A549 (cell line): ENCODE measurements around the gene LAMC3. TPM values are rescaled to one million over a fixed set of nuclear protein-coding genes. Genes with fewer than 3 reads are reported as not detected.

Experiments used
- ATAC-seq, 2 experiments: fragments of 200-7000 bp in 1 of 2; fragments of >200 bp in 1 of 2; cut with Nextera tagmentation in 1 of 2; cut with Tn5 transposase in 1 of 2; 3 replicates each; pipeline versions ENCODE4 v1.8.0 to v1.9.1; 2018 to 2020; ENCODE audit warnings: mild to moderate bottlenecking in 1 of 2, moderate library complexity in 1 of 2
- CTCF ChIA-PET: fragments of 300-600 bp; sonication (Branson Sonifier 250); formaldehyde crosslinking; extraction: SDS; loops from one replicate; lab custom pipeline; 2021; ENCODE audit warnings: antibody characterized with exemption, inconsistent platforms; lab: Yijun Ruan, JAX
- POLR2A ChIA-PET: fragments of 350-600 bp; formaldehyde crosslinking; extraction: SDS; loops from one replicate; lab custom pipeline; 2021; ENCODE audit warnings: antibody characterized with exemption, inconsistent platforms; lab: Yijun Ruan, JAX
- DNase-seq, 2 experiments: peaks; one replicate each; pipeline versions ENCODE4 v3.0.0 to v3.0.0-alpha.2; 2011 to 2016; ENCODE audit warnings: low read depth in 1 of 2, low spot score in 1 of 2
- FAIRE-seq: peaks from 2 replicates; lab custom pipeline; 2011; peaks lifted over from hg19 to GRCh38; lab: Jason Lieb, UNC
- H3K27ac ChIP-seq, 2 experiments: fragments of >200 bp; sonication (Bioruptor Twin); formaldehyde crosslinking; 3 replicates each; pipeline ENCODE4 v1.5.1; 2016 to 2017
- H3K4me1 ChIP-seq: fragments of >200 bp; sonication (Bioruptor Twin); formaldehyde crosslinking; 3 replicates; pipeline ENCODE4 v1.6.1; 2016
- H3K4me2 ChIP-seq: fragments of >200 bp; sonication (Bioruptor Twin); formaldehyde crosslinking; 3 replicates; pipeline ENCODE4 v1.6.1; 2016
- H3K4me3 ChIP-seq: fragments of >200 bp; sonication (Bioruptor Twin); formaldehyde crosslinking; 3 replicates; pipeline ENCODE4 v1.5.1; 2016
- H3K9me3 ChIP-seq: fragments of >200 bp; sonication (Bioruptor Twin); formaldehyde crosslinking; 3 replicates; pipeline ENCODE4 v1.6.1; 2016
- ATOH8 ChIP-seq: fragments of 250-450 bp; sonication (Bioruptor Pico); IDR thresholded peaks from 2 replicates; pipeline ENCODE4 v1.5.0; 2020; ENCODE audit warnings: low read depth, mild to moderate bottlenecking, moderate library complexity
- BHLHE40 ChIP-seq: IDR thresholded peaks from 2 replicates; pipeline ENCODE4 v1.6.1; 2012; ENCODE audit warnings: low read depth, low read length, inconsistent platforms
- CBX8 ChIP-seq: fragments of 200-600 bp; sonication (generic); IDR thresholded peaks from 2 replicates; pipeline ENCODE4 v1.6.1; 2016
- CEBPB ChIP-seq, 2 experiments: fragments of >200 bp in 1 of 2; sonication (Bioruptor Twin) in 1 of 2; formaldehyde crosslinking in 1 of 2; IDR thresholded peaks; 2 replicates each; pipeline ENCODE4 v1.6.1; 2012 to 2016
- CTCF ChIP-seq: fragments of >200 bp; sonication (Bioruptor Twin); formaldehyde crosslinking; IDR thresholded peaks from 3 replicates; pipeline ENCODE4 v1.5.1; 2016
- EHMT2 ChIP-seq: fragments of 200-600 bp; sonication (generic); IDR thresholded peaks from 2 replicates; pipeline ENCODE4 v1.6.1; 2016; ENCODE audit warnings: antibody characterized with exemption, low read depth, mild to moderate bottlenecking, moderate library complexity
- ELK1 ChIP-seq: fragments of 150-350 bp; IDR thresholded peaks from 2 replicates; pipeline ENCODE4 v1.6.1; 2014; ENCODE audit warnings: low read depth, mild to moderate bottlenecking, low read length
- ESRRA ChIP-seq: fragments of 150-350 bp; IDR thresholded peaks from 2 replicates; pipeline ENCODE4 v1.6.1; 2014; ENCODE audit warnings: mild to moderate bottlenecking, low read length, borderline replicate concordance
- FOSB ChIP-seq: fragments of 250-450 bp; sonication (Bioruptor Pico); IDR thresholded peaks from 2 replicates; pipeline ENCODE4 v1.5.0; 2020; ENCODE audit warnings: mild to moderate bottlenecking, moderate library complexity
- FOXS1 ChIP-seq: fragments of 250-450 bp; sonication (Bioruptor Pico); IDR thresholded peaks from 2 replicates; pipeline ENCODE4 v1.5.0; 2020; ENCODE audit warnings: mild to moderate bottlenecking, moderate library complexity
- GATA3 ChIP-seq: IDR thresholded peaks from 2 replicates; pipeline ENCODE4 v1.6.1; 2012; ENCODE audit warnings: borderline replicate concordance
- HES2 ChIP-seq: fragments of >200 bp; sonication (Bioruptor Twin); formaldehyde crosslinking; IDR thresholded peaks from 2 replicates; pipeline ENCODE4 v1.6.1; 2016
- HOXA7 ChIP-seq: fragments of 250-450 bp; sonication (Bioruptor Pico); IDR thresholded peaks from 2 replicates; pipeline ENCODE4 v1.5.0; 2020; ENCODE audit warnings: mild to moderate bottlenecking, moderate library complexity
- HOXB13 ChIP-seq: fragments of 250-450 bp; sonication (Bioruptor Pico); IDR thresholded peaks from 2 replicates; pipeline ENCODE4 v1.5.0; 2020; ENCODE audit warnings: low read depth, mild to moderate bottlenecking, moderate library complexity
- HOXB5 ChIP-seq: fragments of 250-450 bp; sonication (Bioruptor Pico); IDR thresholded peaks from 2 replicates; pipeline ENCODE4 v1.5.0; 2020; ENCODE audit warnings: mild to moderate bottlenecking, moderate library complexity
- JUN ChIP-seq, 2 experiments: fragments of >200 bp; sonication (Bioruptor Twin); formaldehyde crosslinking; IDR thresholded peaks; 2 replicates in 1 of 2; 3 replicates in 1 of 2; pipeline ENCODE4 v1.6.1; 2016 to 2017
- JUNB ChIP-seq: fragments of >200 bp; sonication (Bioruptor Twin); formaldehyde crosslinking; IDR thresholded peaks from 2 replicates; pipeline ENCODE4 v1.6.1; 2016
- KDM1A ChIP-seq: fragments of 200-600 bp; sonication (generic); IDR thresholded peaks from 2 replicates; pipeline ENCODE4 v1.6.1; 2016; ENCODE audit warnings: low read depth, mild to moderate bottlenecking
- KDM5A ChIP-seq: fragments of 200-600 bp; sonication (generic); IDR thresholded peaks from 2 replicates; pipeline ENCODE4 v1.6.1; 2016; ENCODE audit warnings: antibody characterized with exemption, mild to moderate bottlenecking
- MAZ ChIP-seq: fragments of 150-350 bp; IDR thresholded peaks from 2 replicates; pipeline ENCODE4 v1.6.1; 2014; ENCODE audit warnings: antibody characterized with exemption, low read depth, low read length, borderline replicate concordance
- MYC ChIP-seq: IDR thresholded peaks from 2 replicates; pipeline ENCODE4 v1.6.1; 2012; ENCODE audit warnings: mild to moderate bottlenecking, inconsistent platforms, low read length, improper control_type of control experiment, borderline replicate concordance
- NPAS2 ChIP-seq: fragments of 250-450 bp; sonication (Bioruptor Pico); IDR thresholded peaks from 2 replicates; pipeline ENCODE4 v1.8.0; 2022; ENCODE audit warnings: mild to moderate bottlenecking, moderate library complexity, borderline replicate concordance
- PHF8 ChIP-seq: fragments of 200-600 bp; sonication (generic); IDR thresholded peaks from 2 replicates; pipeline ENCODE4 v1.6.1; 2016; ENCODE audit warnings: low read depth, mild to moderate bottlenecking, antibody characterized with exemption, moderate library complexity, borderline replicate concordance
- POLR2A ChIP-seq: IDR thresholded peaks from 2 replicates; pipeline ENCODE4 v1.6.1; 2012; ENCODE audit warnings: mild to moderate bottlenecking, low read length
- POLR2AphosphoS2 ChIP-seq: conservative IDR thresholded peaks from 2 replicates; pipeline ENCODE4 v1.6.1; 2012; ENCODE audit warnings: low read length, improper control_type of control experiment, inconsistent platforms
- RAD21 ChIP-seq, 2 experiments: fragments of >200 bp in 1 of 2; sonication (Bioruptor Twin) in 1 of 2; formaldehyde crosslinking in 1 of 2; IDR thresholded peaks in 1 of 2; conservative IDR thresholded peaks in 1 of 2; 2 replicates in 1 of 2; 3 replicates in 1 of 2; pipeline ENCODE4 v1.6.1; 2012 to 2018; ENCODE audit warnings: inconsistent platforms in 1 of 2
- RNF2 ChIP-seq: fragments of 200-600 bp; sonication (generic); IDR thresholded peaks from 2 replicates; pipeline ENCODE4 v1.6.1; 2016; ENCODE audit warnings: low read depth, mild to moderate bottlenecking, antibody characterized with exemption, moderate library complexity, borderline replicate concordance
- SREBF2 ChIP-seq: fragments of 450-650 bp; IDR thresholded peaks from 2 replicates; pipeline ENCODE4 v1.6.1; 2014; ENCODE audit warnings: mild to moderate bottlenecking, moderate library complexity
- TFCP2L1 ChIP-seq: fragments of 250-450 bp; sonication (Bioruptor Pico); IDR thresholded peaks from 2 replicates; pipeline ENCODE4 v1.5.0; 2021; ENCODE audit warnings: mild to moderate bottlenecking
- TP53 ChIP-seq: fragments of 250-450 bp; sonication (Bioruptor Pico); IDR thresholded peaks from 2 replicates; pipeline ENCODE4 v1.5.0; 2021; ENCODE audit warnings: mild to moderate bottlenecking, moderate library complexity
- USF2 ChIP-seq: fragments of 450-650 bp; IDR thresholded peaks from 2 replicates; pipeline ENCODE4 v1.6.1; 2014; ENCODE audit warnings: antibody characterized with exemption
- ZC3H11A ChIP-seq: fragments of 450-650 bp; IDR thresholded peaks from 2 replicates; pipeline ENCODE4 v1.6.1; 2014; ENCODE audit warnings: antibody characterized with exemption, mild to moderate bottlenecking
- ZSCAN20 ChIP-seq: fragments of 250-450 bp; sonication (Bioruptor Pico); IDR thresholded peaks from 2 replicates; pipeline ENCODE4 v1.8.0; 2022; ENCODE audit warnings: mild to moderate bottlenecking, moderate library complexity
- WGBS: methylation state at CpG from one replicate; pipeline ENCODE4 v1.1.6; 2017; ENCODE audit errors: missing lambda C conversion rate; 5-methylcytosine and 5-hydroxymethylcytosine counted together
- polyA plus RNA-seq, 4 experiments: library from polyadenylated mRNA; depleted of rRNA in 3 of 4; stranded (reverse); fragments of >200 nt; fragmentation: RNase III in 1 of 4; extraction: RNeasy Plus Mini Kit Qiagen cat#74134 plus additional on column Dnase treatment in 1 of 4; gene quantifications; 2 replicates in 3 of 4; 3 replicates in 1 of 4; pipeline ENCODE4 v1.2.3, GENCODE V29; 2011 to 2017
- TF ChIP-seq, protein P1 (sequence below): IDR thresholded peaks from 2 replicates; pipeline ENCODE4 v1.6.1; 2012; ENCODE audit warnings: low read depth, borderline replicate concordance

LAMC3 gene
- polyA plus RNA-seq, 2 of the 4 experiments (the other 2 are of a cell fraction): 1.0 to 1.5 TPM

GRCh38 chr9:131125288-131126058 lies 116.5 kb downstream of the LAMC3 start, which contains the start of gene NUP214:
Gene NUP214 (plus strand): TSS chr9:131125586. CDS start chr9:131125705, 119 bp downstream.
- POLR2A ChIA-PET: interaction anchor here (0.5 to 1.7 kb wide), 15 partner anchors 10 to 248 kb away, joined by 3 to 11 read pairs (median 4); no protein-coding TSS in a partner anchor
- CTCF ChIA-PET: interaction anchor here (0.9 to 2.9 kb wide), 6 partner anchors 16 to 225 kb away, joined by 3 to 10 read pairs (median 4); no protein-coding TSS in a partner anchor
- H3K27ac ChIP-seq: peak within 1 kb of the TSS; percentile 81 to 90
- WGBS: 3% methylated on average over 27 of the region's 61 CpGs
- H3K9me3 ChIP-seq: no peaks in the 10 kb centered on the region
- ATAC-seq: peak; percentile 99 to 100
- H3K4me2 ChIP-seq: peak within 1 kb of the TSS; percentile 91
- peaks cover 6% of the 10 kb centered on the region; the same call in 2 of the 3 replicates for H3K4me1 ChIP-seq
- DNase-seq: peak; percentile 96 to 98
- peak within 1 kb of the TSS; percentile 88 for H3K4me3 ChIP-seq
- peak; percentile 99 for FAIRE-seq
- no peak for TF ChIP-seq POLR2AphosphoS2
- TF ChIP-seq RAD21 (conservative IDR thresholded peaks at IDR 0.05 in 1 of 2, IDR thresholded peaks at IDR 0.05 in 1 of 2): no peak
- TF ChIP-seq CTCF: no peak
- TF ChIP-seq SREBF2: no peak
- peak; percentile 84 for TF ChIP-seq PHF8
- TF ChIP-seq MAZ: no peak
- TF ChIP-seq KDM1A: no peak
- TF ChIP-seq HES2: no peak
- TF ChIP-seq FOSB (CRISPR knock-in tag): no peak
- TF ChIP-seq, protein P1, sequence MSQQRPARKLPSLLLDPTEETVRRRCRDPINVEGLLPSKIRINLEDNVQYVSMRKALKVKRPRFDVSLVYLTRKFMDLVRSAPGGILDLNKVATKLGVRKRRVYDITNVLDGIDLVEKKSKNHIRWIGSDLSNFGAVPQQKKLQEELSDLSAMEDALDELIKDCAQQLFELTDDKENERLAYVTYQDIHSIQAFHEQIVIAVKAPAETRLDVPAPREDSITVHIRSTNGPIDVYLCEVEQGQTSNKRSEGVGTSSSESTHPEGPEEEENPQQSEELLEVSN: peak; percentile 92
- peak; percentile 91 for TF ChIP-seq KDM5A
- no peak for TF ChIP-seq ZSCAN20 (CRISPR knock-in tag)
- TF ChIP-seq ZC3H11A: no peak
- no peak for TF ChIP-seq NPAS2 (CRISPR knock-in tag)
- TF ChIP-seq HOXA7: no peak
- TF ChIP-seq RNF2: no peak
- no peak for TF ChIP-seq CEBPB (IDR thresholded peaks at IDR 0.05)
- no peak for TF ChIP-seq FOXS1 (CRISPR knock-in tag)
- no peak for TF ChIP-seq TP53
- no peak for TF ChIP-seq JUNB
- no peak for TF ChIP-seq ATOH8 (CRISPR knock-in tag)
- TF ChIP-seq EHMT2: no peak
- 0 out of 2 replicates have a peak, but pooled peaks have one; percentile 12 for TF ChIP-seq BHLHE40
- TF ChIP-seq POLR2A: peak; percentile 87
- peak; percentile 44; the same call in 1 of the 2 replicates for TF ChIP-seq GATA3
- no peak for TF ChIP-seq ESRRA
- no peak for TF ChIP-seq TFCP2L1 (CRISPR knock-in tag)
- TF ChIP-seq HOXB5 (CRISPR knock-in tag): no peak
- no peak for TF ChIP-seq ELK1
- TF ChIP-seq HOXB13: no peak
- TF ChIP-seq MYC: no peak; the same call in 1 of the 2 replicates
- peak in 1 of 2 experiments; percentile 94; a peak in 3 of 5 replicates for TF ChIP-seq JUN (IDR thresholded peaks at IDR 0.05)
- TF ChIP-seq USF2: no peak
- TF ChIP-seq CBX8: no peak
